SU-DHL-6 (cell line): ENCODE data around the gene GPR107.
A peak's percentile ranks its signal among the peaks of the same experiment; 100 is the strongest.

Experiments used
- H2AFZ ChIP-seq: fragments of 200-600 bp; sonication (generic); 2 replicates; pipeline ENCODE4 v1.6.1; 2014; ENCODE audit warnings: low read depth, mild to moderate bottlenecking, moderate library complexity, mixed read lengths, antibody characterized with exemption, low read length; ENCODE audit not compliant: severe bottlenecking
- H3F3A ChIP-seq: fragments of 200-600 bp; shearing (Covaris generic); 2 replicates; pipeline ENCODE4 v1.6.0; 2016; ENCODE audit warnings: antibody characterized with exemption, mild to moderate bottlenecking; ENCODE audit not compliant: insufficient read depth
- H3K27ac ChIP-seq: fragments of 200-600 bp; sonication (generic); 2 replicates; pipeline ENCODE4 v1.5.1; 2016; ENCODE audit warnings: low read depth, mild to moderate bottlenecking, low read length, moderate library complexity, mixed read lengths
- H3K27me3 ChIP-seq: fragments of 200-600 bp; sonication (generic), shearing (Covaris generic); 2 replicates; pipeline ENCODE4 v1.6.0; 2014; ENCODE audit warnings: mild to moderate bottlenecking, low read length
- H3K36me3 ChIP-seq: fragments of 200-600 bp; sonication (generic); 2 replicates; pipeline ENCODE4 v1.6.1; 2014; ENCODE audit warnings: mild to moderate bottlenecking, low read length, mixed read lengths
- H3K4me2 ChIP-seq: fragments of 300-600, 200-600 bp; shearing (Covaris generic), sonication (generic); 2 replicates; pipeline ENCODE4 v1.6.0; 2014; ENCODE audit warnings: low read length, low read depth, mild to moderate bottlenecking; ENCODE audit not compliant: poor library complexity, severe bottlenecking
- H3K4me3 ChIP-seq: fragments of 200-600 bp; sonication (generic); 2 replicates; pipeline ENCODE4 v1.5.1; 2014; ENCODE audit warnings: antibody characterized with exemption, low read length, mild to moderate bottlenecking, mixed read lengths; ENCODE audit not compliant: insufficient read depth, poor library complexity, severe bottlenecking
- H3K79me2 ChIP-seq: fragments of 200-600 bp; sonication (generic); 2 replicates; pipeline ENCODE4 v1.6.1; 2014; ENCODE audit warnings: mild to moderate bottlenecking, low read length, moderate library complexity; ENCODE audit not compliant: insufficient read depth
- H3K9ac ChIP-seq: fragments of 200-600 bp; sonication (generic); 2 replicates; pipeline ENCODE4 v1.7.0; 2014; ENCODE audit warnings: mild to moderate bottlenecking, low read length
- H3K9me2 ChIP-seq: fragments of 200-600 bp; sonication (generic); replicated peaks from 2 replicates; pipeline ENCODE4 v1.6.1; 2014; ENCODE audit warnings: low read length; ENCODE audit not compliant: insufficient read depth
- H3K9me3 ChIP-seq: fragments of 200-600 bp; sonication (generic); 2 replicates; pipeline ENCODE4 v1.6.1; 2014; ENCODE audit warnings: low read length, mixed read lengths; ENCODE audit not compliant: insufficient read depth
- H4K20me1 ChIP-seq: fragments of 200-600 bp; sonication (generic); 2 replicates; pipeline ENCODE4 v1.6.1; 2014; ENCODE audit warnings: low read depth, mild to moderate bottlenecking, antibody characterized with exemption, low read length, moderate library complexity, mixed read lengths
- EZH2phosphoT487 ChIP-seq: fragments of 200-600 bp; sonication (generic), shearing (Covaris generic); conservative IDR thresholded peaks from 2 replicates; pipeline ENCODE4 v1.6.1; 2018; ENCODE audit warnings: mild to moderate bottlenecking, antibody characterized with exemption, low read length, moderate library complexity, mixed read lengths
- TF ChIP-seq, protein P1 (sequence below): fragments of 200-600 bp; sonication (generic); IDR thresholded peaks from one replicate; pipeline ENCODE4 v1.5.1; 2017; ENCODE audit warnings: antibody characterized with exemption, mild to moderate bottlenecking, low read length, moderate library complexity; ENCODE audit not compliant: insufficient read depth, poor library complexity, severe bottlenecking

GPR107 gene

GRCh38 chr9:130026583-130027340 lies 26.9 kb upstream of the GPR107 start:
- Histone ChIP-seq H3K36me3 (no peaks in the 10 kb centered on the region), H3K27me3 (no peaks in the 10 kb centered on the region), H3K79me2 (peaks cover 100% of the 10 kb centered on the region), H3K4me2 (peak overlapping the region; percentile 48), H3K9me2 (no peaks in the 10 kb centered on the region), H3F3A (peaks cover 66% of the 10 kb centered on the region), H4K20me1 (peaks cover 9% of the 10 kb centered on the region; the same call in 1 of the 2 replicates), H2AFZ (no peak overlapping the region), H3K9me3 (no peaks in the 10 kb centered on the region), H3K9ac (0 out of 2 replicates have a peak overlapping the region, but pooled peaks have one; percentile 5), H3K4me3 (no peak overlapping the region), H3K27ac (peak overlapping the region; percentile 78)
- TF ChIP-seq, protein P1, sequence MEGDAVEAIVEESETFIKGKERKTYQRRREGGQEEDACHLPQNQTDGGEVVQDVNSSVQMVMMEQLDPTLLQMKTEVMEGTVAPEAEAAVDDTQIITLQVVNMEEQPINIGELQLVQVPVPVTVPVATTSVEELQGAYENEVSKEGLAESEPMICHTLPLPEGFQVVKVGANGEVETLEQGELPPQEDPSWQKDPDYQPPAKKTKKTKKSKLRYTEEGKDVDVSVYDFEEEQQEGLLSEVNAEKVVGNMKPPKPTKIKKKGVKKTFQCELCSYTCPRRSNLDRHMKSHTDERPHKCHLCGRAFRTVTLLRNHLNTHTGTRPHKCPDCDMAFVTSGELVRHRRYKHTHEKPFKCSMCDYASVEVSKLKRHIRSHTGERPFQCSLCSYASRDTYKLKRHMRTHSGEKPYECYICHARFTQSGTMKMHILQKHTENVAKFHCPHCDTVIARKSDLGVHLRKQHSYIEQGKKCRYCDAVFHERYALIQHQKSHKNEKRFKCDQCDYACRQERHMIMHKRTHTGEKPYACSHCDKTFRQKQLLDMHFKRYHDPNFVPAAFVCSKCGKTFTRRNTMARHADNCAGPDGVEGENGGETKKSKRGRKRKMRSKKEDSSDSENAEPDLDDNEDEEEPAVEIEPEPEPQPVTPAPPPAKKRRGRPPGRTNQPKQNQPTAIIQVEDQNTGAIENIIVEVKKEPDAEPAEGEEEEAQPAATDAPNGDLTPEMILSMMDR: no peak
- no peak for TF ChIP-seq EZH2phosphoT487

- Histone ChIP-seq H3K9me2 (no peaks in the 10 kb centered on the region), H3K27me3 (no peaks in the 10 kb centered on the region), H3F3A (peaks cover 70% of the 10 kb centered on the region), H3K36me3 (no peaks in the 10 kb centered on the region), H3K4me3 (no peak overlapping the region), H2AFZ (no peak overlapping the region), H3K9ac (no peak overlapping the region), H3K79me2 (peaks cover 100% of the 10 kb centered on the region), H3K4me2 (peak overlapping the region; percentile 48), H4K20me1 (peaks cover 9% of the 10 kb centered on the region; the same call in 1 of the 2 replicates), H3K27ac (peak overlapping the region; percentile 78), H3K9me3 (no peaks in the 10 kb centered on the region)
- no peak for TF ChIP-seq EZH2phosphoT487
- TF ChIP-seq, protein P1: no peak
These were observed 26.0 kb upstream of the GPR107 start for GRCh38 chr9:130027533-130028365.

DNA sequence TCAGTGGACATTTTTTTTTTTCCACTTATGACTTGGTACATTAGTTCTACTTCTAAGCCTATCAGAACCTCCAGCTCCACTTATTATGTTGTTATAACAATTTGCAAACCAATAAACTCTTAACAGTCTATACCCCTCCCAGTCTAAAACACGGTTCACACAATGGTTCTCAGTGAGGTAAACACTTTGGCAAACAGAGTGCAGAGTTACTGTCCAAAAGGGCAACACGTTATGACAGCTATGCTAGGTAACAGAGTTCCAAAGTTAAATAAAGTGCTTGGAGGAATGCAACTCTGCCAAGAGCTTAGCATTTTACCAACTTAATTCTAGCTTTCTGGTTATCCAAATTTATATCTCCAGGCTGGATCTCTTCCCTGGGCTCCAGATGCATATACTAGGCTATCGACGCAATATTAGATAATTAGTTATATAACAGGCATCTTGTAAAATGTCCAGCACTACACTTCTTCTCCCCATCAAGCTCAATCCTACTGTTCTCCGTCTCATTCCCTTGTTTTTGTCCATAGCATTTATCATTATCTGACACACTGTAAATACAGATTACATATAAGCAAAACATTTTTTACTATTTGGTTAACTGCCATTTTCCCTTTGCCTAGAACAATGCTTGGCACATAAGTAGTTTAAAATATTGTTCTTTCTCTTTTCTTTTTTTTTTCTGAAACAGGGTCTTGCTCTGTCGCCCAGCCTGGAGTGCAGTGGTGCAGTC lies 25.0 kb upstream of the GPR107 start:
- Histone ChIP-seq H3K27me3 (no peaks in the 10 kb centered on the region), H3K4me2 (peak overlapping the region; percentile 48), H3K79me2 (peaks cover 100% of the 10 kb centered on the region), H3K36me3 (no peaks in the 10 kb centered on the region), H2AFZ (no peak overlapping the region), H3K9me3 (no peaks in the 10 kb centered on the region), H4K20me1 (peaks cover 9% of the 10 kb centered on the region; the same call in 1 of the 2 replicates), H3K4me3 (no peak overlapping the region), H3K9me2 (no peaks in the 10 kb centered on the region), H3F3A (peaks cover 64% of the 10 kb centered on the region), H3K9ac (0 out of 2 replicates have a peak overlapping the region, but pooled peaks have one; percentile 5), H3K27ac (peak overlapping the region; percentile 78)
- TF ChIP-seq EZH2phosphoT487: no peak
- TF ChIP-seq, protein P1: no peak
